Body of pancreas (tissue), 4 donors: Measurements from ENCODE around the gene MARK1.

Experiments
- CTCF ChIP-seq, 7 experiments: fragments of 450-650 bp in 4 of 7; fragments of 200-600 bp in 3 of 7; sonication (generic) in 3 of 7; IDR thresholded peaks; one replicate each; pipeline ENCODE4 v1.5.1; 2016 to 2019; ENCODE audit warnings: antibody characterized with exemption in 7 of 7
- POLR2A ChIP-seq, 3 donors: fragments of 450-650 bp; IDR thresholded peaks; one replicate each; pipeline ENCODE4 v1.6.1; 2016; ENCODE audit warnings: antibody characterized with exemption in 3 of 3, mild to moderate bottlenecking in 2 of 3

- TF ChIP-seq CTCF (IDR thresholded peaks at IDR 0.05) (no peak), POLR2A (IDR thresholded peaks at IDR 0.05) (no peak)
Measured at GRCh38 chr1:220566869-220567268, 38.9 kb downstream of the MARK1 start.
